ENCODE measurements around the gene ALDH1L1. TPM values are rescaled to one million over a fixed set of nuclear protein-coding genes. Genes with fewer than 3 reads are reported as not detected.

Gene ALDH1L1
- total RNA-seq, 1 donor from 2014 or later: 23.1 TPM

GRCh38 chr3:126147147-126147931 is 33.0 kb downstream of the ALDH1L1 start:
- ATAC-seq: no peak
- intact Hi-C loops (cut with DNase I): no loop called here
- no peak for DNase-seq (ENCODE audit: missing footprints)

- no peak for ATAC-seq
- intact Hi-C loops (cut with DNase I): no loop called here
- DNase-seq (ENCODE audit: missing footprints): no peak
These were observed 33.8 kb downstream of the ALDH1L1 start for GRCh38 chr3:126146525-126147146.

GRCh38 chr3:126146034-126146433 is 34.4 kb downstream of the ALDH1L1 start:
- ATAC-seq (no peak), DNase-seq (ENCODE audit: missing footprints) (no peak)
- intact Hi-C loops (cut with DNase I): no loop called here

GRCh38 chr3:126142652-126143051 is 37.7 kb downstream of the ALDH1L1 start:
- DNase-seq (ENCODE audit: missing footprints) (no peak), ATAC-seq (no peak)
- intact Hi-C loops (cut with DNase I): no loop called here

- ATAC-seq: no peak
- intact Hi-C loops (cut with DNase I): no loop called here
- no peak for DNase-seq (ENCODE audit: missing footprints)
These were observed 42.8 kb downstream of the ALDH1L1 start for GRCh38 chr3:126137490-126138130.

GRCh38 chr3:126136428-126137220 is 43.8 kb downstream of the ALDH1L1 start:
- intact Hi-C loops (cut with DNase I): no loop called here
- DNase-seq (ENCODE audit: missing footprints) (no peak), ATAC-seq (no peak)

GRCh38 chr3:126135406-126136076 is 44.8 kb downstream of the ALDH1L1 start:
- ATAC-seq (no peak), DNase-seq (ENCODE audit: missing footprints) (no peak)
- intact Hi-C loops (cut with DNase I): loop anchor here (1.0 kb wide), 1 partner anchor 111 kb away; no protein-coding TSS in a partner anchor

GRCh38 chr3:126135071-126135405 is 45.3 kb downstream of the ALDH1L1 start:
- DNase-seq (ENCODE audit: missing footprints) (no peak), ATAC-seq (no peak)
- intact Hi-C loops (cut with DNase I): loop anchor here (1.0 kb wide), 1 partner anchor 111 kb away; no protein-coding TSS in a partner anchor

GRCh38 chr3:126134219-126134975 is 46.0 kb downstream of the ALDH1L1 start:
- ATAC-seq: peak; percentile 84
- no peak for DNase-seq (ENCODE audit: missing footprints)
- intact Hi-C loops (cut with DNase I): loop anchor here (1.0 to 5.0 kb wide), 4 partner anchors 48 to 255 kb away; partner anchors contain the start of gene ALDH1L1

- intact Hi-C loops (cut with DNase I): loop anchor here (1.0 to 5.0 kb wide), 4 partner anchors 49 to 256 kb away; partner anchors contain the start of gene ALDH1L1
- ATAC-seq (no peak), DNase-seq (ENCODE audit: missing footprints) (no peak)
These were observed 46.8 kb downstream of the ALDH1L1 start for GRCh38 chr3:126133606-126134005.

GRCh38 chr3:126132751-126133511 is 47.5 kb downstream of the ALDH1L1 start:
- intact Hi-C loops (cut with DNase I): loop anchor here (5.0 kb wide), 2 partner anchors 49 to 79 kb away; partner anchors contain the start of gene ALDH1L1
- no peak for DNase-seq (ENCODE audit: missing footprints)
- no peak for ATAC-seq

- no peak for ATAC-seq
These were observed 48.3 kb downstream of the ALDH1L1 start for GRCh38 chr3:126131881-126132750.

GRCh38 chr3:126130981-126131745 is 49.2 kb downstream of the ALDH1L1 start:
- no peak for ATAC-seq
- peak; percentile 45 for DNase-seq (ENCODE audit: missing footprints)
- intact Hi-C loops (cut with DNase I): loop anchor here (5.0 kb wide), 2 partner anchors 51 to 81 kb away; partner anchors contain the start of gene ALDH1L1

More at GRCh38 chr3:126131881-126132750, 48.3 kb downstream of the ALDH1L1 start:
- intact Hi-C loops (cut with DNase I): loop anchor here (5.0 kb wide), 2 partner anchors 50 to 80 kb away; partner anchors contain the start of gene ALDH1L1
- no peak for DNase-seq (ENCODE audit: missing footprints)

GRCh38 chr3:126130081-126130855 is 50.1 kb downstream of the ALDH1L1 start:
- peak; percentile 37 for DNase-seq (ENCODE audit: missing footprints)
- ATAC-seq: no peak
- intact Hi-C loops (cut with DNase I): loop anchor here (5.0 kb wide), 2 partner anchors 52 to 82 kb away; partner anchors contain the start of gene ALDH1L1

All from Right ventricle myocardium inferior (tissue), 1 donor.